Keratinocyte (primary cell): ENCODE data around the gene PDE9A. TPM values are rescaled to one million over a fixed set of nuclear protein-coding genes. Genes with fewer than 3 reads are reported as not detected.

Experiments
- DNase-seq: peaks from one replicate; pipeline ENCODE4 v3.0.0-alpha.2; 2011; ENCODE audit warnings: low read depth, missing footprints, low spot score
- FAIRE-seq: peaks from 2 replicates; lab custom pipeline; 2011; peaks lifted over from hg19 to GRCh38; lab: Jason Lieb, UNC
- H2AFZ ChIP-seq: 2 replicates; pipeline ENCODE4 v1.6.0; 2012; ENCODE audit warnings: low read length, control low read depth, inconsistent platforms; ENCODE audit not compliant: control insufficient read depth
- H3K27ac ChIP-seq: 2 replicates; pipeline ENCODE4 v1.5.1; 2011; ENCODE audit warnings: low read length; ENCODE audit not compliant: control insufficient read depth, insufficient read depth
- H3K27me3 ChIP-seq: 3 replicates; pipeline ENCODE4 v1.6.0; 2011; ENCODE audit warnings: low read length; ENCODE audit not compliant: control insufficient read depth, insufficient read depth; ENCODE audit errors: extremely low read depth
- H3K36me3 ChIP-seq, 2 experiments: 2 replicates in 1 of 2; 3 replicates in 1 of 2; pipeline ENCODE4 v1.5.1; 2011; ENCODE audit warnings: low read length in 2 of 2, mild to moderate bottlenecking in 1 of 2; ENCODE audit not compliant: control insufficient read depth in 2 of 2, insufficient read depth in 2 of 2; ENCODE audit errors: extremely low read depth in 1 of 2
- H3K4me1 ChIP-seq: 3 replicates; pipeline ENCODE4 v1.5.1; 2011; ENCODE audit warnings: low read length; ENCODE audit not compliant: control insufficient read depth, insufficient read depth; ENCODE audit errors: extremely low read depth
- H3K4me2 ChIP-seq: 3 replicates; pipeline ENCODE4 v1.6.0; 2011; ENCODE audit warnings: low read depth, low read length; ENCODE audit not compliant: control insufficient read depth, insufficient read depth; ENCODE audit errors: extremely low read depth
- H3K4me3 ChIP-seq, 3 experiments: fragments of 200-600 bp in 1 of 3; sonication (generic) in 1 of 3; 2 replicates in 2 of 3; 3 replicates in 1 of 3; pipeline ENCODE4 v1.5.1; 2011 to 2016; ENCODE audit warnings: low read length in 3 of 3, mild to moderate bottlenecking in 3 of 3, control low read depth in 2 of 3, inconsistent platforms in 1 of 3, low read depth in 1 of 3, mixed read lengths in 1 of 3, mixed run types in 1 of 3, moderate library complexity in 1 of 3; ENCODE audit not compliant: control insufficient read depth in 2 of 3, insufficient read depth in 2 of 3; ENCODE audit errors: extremely low read depth in 1 of 3
- H3K79me2 ChIP-seq: 2 replicates; pipeline ENCODE4 v1.6.0; 2012; ENCODE audit warnings: low read length; ENCODE audit not compliant: control insufficient read depth, insufficient read depth
- H3K9ac ChIP-seq: 3 replicates; pipeline ENCODE4 v1.6.0; 2011; ENCODE audit warnings: low read length; ENCODE audit not compliant: control insufficient read depth, insufficient read depth; ENCODE audit errors: extremely low read depth
- H3K9me1 ChIP-seq: 3 replicates; pipeline ENCODE4 v1.6.0; 2011; ENCODE audit warnings: low read length; ENCODE audit not compliant: control insufficient read depth, insufficient read depth; ENCODE audit errors: extremely low read depth
- H3K9me3 ChIP-seq: 2 replicates; pipeline ENCODE4 v1.5.1; 2012; ENCODE audit warnings: low read depth, low read length; ENCODE audit not compliant: control insufficient read depth
- H4K20me1 ChIP-seq: 3 replicates; pipeline ENCODE4 v1.6.0; 2011; ENCODE audit warnings: low read length; ENCODE audit not compliant: control insufficient read depth, insufficient read depth; ENCODE audit errors: extremely low read depth
- CTCF ChIP-seq, 3 experiments: IDR thresholded peaks in 1 of 3; conservative IDR thresholded peaks in 1 of 3; optimal IDR thresholded peaks in 1 of 3; 2 replicates in 2 of 3; 3 replicates in 1 of 3; pipeline versions ENCODE3 to v1.5.1; 2011; ENCODE audit warnings: low read length in 3 of 3, mild to moderate bottlenecking in 3 of 3, moderate library complexity in 2 of 3, control low read depth in 1 of 3, inconsistent platforms in 1 of 3; ENCODE audit not compliant: insufficient read depth in 2 of 3; ENCODE audit errors: extremely low read depth in 1 of 3
- EZH2 ChIP-seq: IDR thresholded peaks from one replicate; pipeline ENCODE4 v1.6.1; 2012; ENCODE audit warnings: inconsistent platforms, mild to moderate bottlenecking, low read length, moderate library complexity
- dilution Hi-C: fragments of 300-500 bp; cut with MboI; formaldehyde crosslinking; loops from one replicate; pipeline ENCODE4 v1.7.0; 2020; ENCODE audit warnings: low sequenced_read_pairs; ENCODE audit not compliant: extremely low pct_ligation_motif_present
- polyA plus RNA-seq, 5 experiments: library from polyadenylated mRNA; depleted of rRNA in 3 of 5; stranded (reverse) in 3 of 5; stranded (forward) in 1 of 5; unstranded in 1 of 5; fragments of >200 nt; gene quantifications; 1 replicate in 1 of 5; 2 replicates in 3 of 5; 3 replicates in 1 of 5; pipeline versions ENCODE4 v1.2.1 to v1.2.3, GENCODE V29; 2011 to 2012; ENCODE audit warnings: missing spikeins in 2 of 5, low read depth in 1 of 5, low replicate concordance in 1 of 5

Gene PDE9A
- polyA plus RNA-seq, 1 donor (not counting 4 experiments of a cell fraction or from before 2014, with no cell fraction given), result 0.13 TPM

- Histone ChIP-seq H3K9me1 (no peaks in the 10 kb centered on the region), H3K9me3 (no peaks in the 10 kb centered on the region), H3K27me3 (peaks cover 16% of the 10 kb centered on the region), H4K20me1 (no peaks in the 10 kb centered on the region), H3K36me3 (no peaks in the 10 kb centered on the region), H3K4me1 (no peaks in the 10 kb centered on the region), H3K4me3 (no peak overlapping the region), H3K9ac (no peak overlapping the region), H2AFZ (no peak overlapping the region), H3K27ac (no peak overlapping the region), H3K79me2 (no peaks in the 10 kb centered on the region), H3K4me2 (no peak overlapping the region)
- DNase-seq (no peak), FAIRE-seq (no peak)
- TF ChIP-seq EZH2 (no peak), CTCF (optimal IDR thresholded peaks at IDR 0.05 in 1 of 3, IDR thresholded peaks at IDR 0.05 in 1 of 3, conservative IDR thresholded peaks at IDR 0.05 in 1 of 3; ENCODE audit: extremely low read depth in 1 of 3, insufficient read depth in 2 of 3, low read length in 3 of 3) (no peak)
- dilution Hi-C loops, result no loop called here
These were observed 28.1 kb downstream of the PDE9A start for GRCh38 chr21:42681296-42682206.

DNA sequence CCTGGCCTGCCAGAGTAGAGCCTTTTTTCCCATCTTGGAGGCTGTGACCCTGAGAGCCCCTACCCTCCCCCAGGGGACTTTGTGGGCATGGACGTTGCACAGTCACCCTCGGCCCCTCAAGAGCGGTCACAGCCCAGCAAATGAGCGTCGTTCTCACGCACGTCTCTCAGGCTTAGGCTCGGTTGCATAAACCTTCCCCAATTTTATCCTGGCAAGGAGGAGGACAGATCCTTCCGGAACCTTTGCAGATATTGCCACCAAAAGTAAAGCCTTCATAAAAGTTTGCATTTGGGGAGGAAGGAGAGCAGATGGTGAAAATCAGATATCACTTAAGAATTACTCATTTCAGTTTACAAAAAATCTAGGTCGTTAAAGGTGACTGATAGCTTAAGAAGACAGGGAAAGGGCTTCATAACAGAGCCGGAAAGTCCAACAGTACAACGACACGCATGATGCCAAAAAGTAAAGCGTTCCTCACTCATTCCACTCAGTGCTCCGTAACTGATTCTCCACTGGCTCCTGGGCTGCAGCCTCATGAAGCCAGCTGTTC is 29.3 kb downstream of the PDE9A start:
- Histone ChIP-seq H3K36me3 (no peaks in the 10 kb centered on the region), H3K4me2 (no peak overlapping the region), H3K9me3 (no peaks in the 10 kb centered on the region), H3K4me1 (no peaks in the 10 kb centered on the region), H3K4me3 (no peak overlapping the region), H2AFZ (no peak overlapping the region), H3K79me2 (no peaks in the 10 kb centered on the region), H4K20me1 (no peaks in the 10 kb centered on the region), H3K9me1 (no peaks in the 10 kb centered on the region), H3K27me3 (peaks cover 15% of the 10 kb centered on the region), H3K27ac (no peak overlapping the region), H3K9ac (no peak overlapping the region)
- dilution Hi-C loops, result no loop called here
- DNase-seq (no peak), FAIRE-seq (no peak)
- TF ChIP-seq EZH2 (no peak), CTCF (optimal IDR thresholded peaks at IDR 0.05 in 1 of 3, IDR thresholded peaks at IDR 0.05 in 1 of 3, conservative IDR thresholded peaks at IDR 0.05 in 1 of 3; ENCODE audit: extremely low read depth in 1 of 3, insufficient read depth in 2 of 3, low read length in 3 of 3) (no peak)
